Kidney epithelial cell (primary cell): ENCODE results near the gene BLTP3A. TPM values are rescaled to one million over a fixed set of nuclear protein-coding genes. Genes with fewer than 3 reads are reported as not detected.
"Not testable (repeated sequence)": the region's sequence is repeated elsewhere in the genome, so short reads cannot be mapped to it uniquely, and the experiment has no call there.

Experiments used
- DNase-seq: peaks from one replicate; pipeline ENCODE4 v3.0.0-alpha.2; 2010; ENCODE audit warnings: low read depth
- H3K27me3 ChIP-seq: 2 replicates; pipeline ENCODE4 v1.6.0; 2011; ENCODE audit warnings: low read length; ENCODE audit not compliant: control insufficient read depth, insufficient read depth
- H3K36me3 ChIP-seq: 2 replicates; pipeline ENCODE4 v1.5.1; 2011; ENCODE audit warnings: low read length; ENCODE audit not compliant: control insufficient read depth, insufficient read depth
- H3K4me3 ChIP-seq: 2 replicates; pipeline ENCODE4 v1.5.1; 2011; ENCODE audit warnings: low read depth, mild to moderate bottlenecking, control low read depth, low read length
- total RNA-seq: library from RNA; depleted of rRNA; stranded (reverse); fragments of >200 nt; gene quantifications from 2 replicates; pipeline ENCODE4 v1.2.3, GENCODE V29; 2015
- TF ChIP-seq, protein P1 (sequence below): IDR thresholded peaks from 2 replicates; pipeline ENCODE4 v1.5.1; 2011; ENCODE audit warnings: mild to moderate bottlenecking, moderate library complexity, low read length, control low read depth, inconsistent platforms; ENCODE audit not compliant: insufficient read depth, poor library complexity, severe bottlenecking

Gene BLTP3A
- total RNA-seq, 1 donor from 2014 or later = 17.0 TPM

DNA sequence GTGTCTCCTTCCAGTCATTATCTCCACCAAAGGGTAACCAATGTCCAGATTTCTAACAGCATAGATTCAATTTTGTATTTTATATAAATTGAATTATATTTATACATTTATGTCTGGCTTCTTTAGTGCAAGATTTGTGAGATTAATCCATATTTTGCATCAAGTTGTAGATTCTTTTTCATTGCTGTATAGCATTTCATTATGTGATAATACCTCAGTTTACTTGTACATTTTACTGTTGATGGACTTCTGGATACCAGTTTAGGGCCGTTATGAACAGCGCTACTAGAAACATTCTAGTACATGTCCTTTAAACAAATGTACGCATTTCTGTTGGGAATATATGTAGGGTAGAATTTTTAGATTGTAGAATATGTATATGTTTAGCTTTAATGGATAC is 6.2 kb downstream of the BLTP3A start:
- Histone ChIP-seq H3K27me3 (no peaks in the 10 kb centered on the region), H3K4me3 (no peak overlapping the region), H3K36me3 (no peaks in the 10 kb centered on the region)
- no peak for DNase-seq
- TF ChIP-seq, protein P1, sequence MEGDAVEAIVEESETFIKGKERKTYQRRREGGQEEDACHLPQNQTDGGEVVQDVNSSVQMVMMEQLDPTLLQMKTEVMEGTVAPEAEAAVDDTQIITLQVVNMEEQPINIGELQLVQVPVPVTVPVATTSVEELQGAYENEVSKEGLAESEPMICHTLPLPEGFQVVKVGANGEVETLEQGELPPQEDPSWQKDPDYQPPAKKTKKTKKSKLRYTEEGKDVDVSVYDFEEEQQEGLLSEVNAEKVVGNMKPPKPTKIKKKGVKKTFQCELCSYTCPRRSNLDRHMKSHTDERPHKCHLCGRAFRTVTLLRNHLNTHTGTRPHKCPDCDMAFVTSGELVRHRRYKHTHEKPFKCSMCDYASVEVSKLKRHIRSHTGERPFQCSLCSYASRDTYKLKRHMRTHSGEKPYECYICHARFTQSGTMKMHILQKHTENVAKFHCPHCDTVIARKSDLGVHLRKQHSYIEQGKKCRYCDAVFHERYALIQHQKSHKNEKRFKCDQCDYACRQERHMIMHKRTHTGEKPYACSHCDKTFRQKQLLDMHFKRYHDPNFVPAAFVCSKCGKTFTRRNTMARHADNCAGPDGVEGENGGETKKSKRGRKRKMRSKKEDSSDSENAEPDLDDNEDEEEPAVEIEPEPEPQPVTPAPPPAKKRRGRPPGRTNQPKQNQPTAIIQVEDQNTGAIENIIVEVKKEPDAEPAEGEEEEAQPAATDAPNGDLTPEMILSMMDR = no peak

DNA sequence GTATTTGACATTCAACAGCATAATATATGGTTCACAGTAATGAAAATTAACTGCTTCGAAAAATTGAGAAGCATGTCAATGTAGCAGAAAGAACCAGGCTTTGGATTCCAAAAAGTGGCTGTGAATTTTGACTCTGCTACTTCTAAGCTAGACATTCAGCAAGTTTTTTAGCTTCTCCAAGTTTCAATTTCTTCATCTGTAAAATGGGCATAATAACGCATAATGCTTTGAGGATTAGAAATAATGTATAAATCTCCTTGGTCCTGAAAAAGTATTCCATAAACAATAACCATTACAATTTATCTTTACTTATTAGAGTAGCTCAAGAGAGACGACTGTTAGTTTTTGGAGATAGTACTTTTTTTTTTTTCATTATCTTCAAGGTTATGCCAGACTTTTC is 7.7 kb downstream of the BLTP3A start:
- H3K36me3 ChIP-seq = no peaks in the 10 kb centered on the region
- TF ChIP-seq, protein P1 = no peak
- H3K27me3 ChIP-seq = no peaks in the 10 kb centered on the region
- H3K4me3 ChIP-seq = no peak overlapping the region
- no peak for DNase-seq

DNA sequence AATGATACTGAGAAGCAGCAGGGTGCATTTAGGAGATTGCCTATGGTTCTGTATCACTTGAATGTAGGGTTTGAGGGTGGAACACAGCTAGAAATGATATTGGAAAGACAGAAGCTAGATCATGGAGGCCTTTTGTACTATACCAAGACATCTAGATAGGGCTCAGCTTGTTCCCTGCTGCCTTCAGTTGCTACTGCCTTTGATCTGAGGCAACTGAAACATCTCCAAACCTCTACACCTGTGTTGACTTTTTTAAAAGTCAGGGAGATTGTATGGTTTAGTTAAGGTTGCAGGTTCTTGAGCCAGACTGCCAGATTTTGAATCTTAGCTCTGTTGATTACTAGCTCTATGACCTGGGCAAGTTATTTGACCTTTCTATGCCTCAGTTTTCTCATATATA is 12.7 kb downstream of the BLTP3A start:
- TF ChIP-seq, protein P1 = no peak
- no peak overlapping the region for H3K4me3 ChIP-seq
- no peaks in the 10 kb centered on the region for H3K27me3 ChIP-seq
- H3K36me3 ChIP-seq = no peaks in the 10 kb centered on the region
- no peak for DNase-seq

DNA sequence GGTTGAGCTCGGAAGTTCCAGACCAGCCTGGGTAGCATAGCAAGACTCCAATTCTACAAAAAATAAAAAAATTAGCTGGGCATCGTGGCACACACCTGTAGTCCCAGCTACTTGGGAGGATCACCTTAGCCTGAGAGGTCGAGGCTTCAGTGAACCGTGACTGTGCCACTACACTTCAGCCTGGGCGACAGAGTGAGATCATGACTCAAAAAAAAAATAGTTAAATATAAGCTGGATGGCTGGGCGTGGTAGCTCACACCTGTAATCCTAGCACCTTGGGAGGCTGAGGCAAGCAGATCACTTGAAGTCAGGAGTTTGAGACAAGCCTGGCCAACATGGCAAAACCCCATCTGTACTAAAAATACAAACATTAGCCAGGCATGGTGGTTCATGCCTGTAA is 13.2 kb downstream of the BLTP3A start:
- not testable (repeated sequence) for H3K27me3 ChIP-seq, H3K4me3 ChIP-seq, DNase-seq, H3K36me3 ChIP-seq

DNA sequence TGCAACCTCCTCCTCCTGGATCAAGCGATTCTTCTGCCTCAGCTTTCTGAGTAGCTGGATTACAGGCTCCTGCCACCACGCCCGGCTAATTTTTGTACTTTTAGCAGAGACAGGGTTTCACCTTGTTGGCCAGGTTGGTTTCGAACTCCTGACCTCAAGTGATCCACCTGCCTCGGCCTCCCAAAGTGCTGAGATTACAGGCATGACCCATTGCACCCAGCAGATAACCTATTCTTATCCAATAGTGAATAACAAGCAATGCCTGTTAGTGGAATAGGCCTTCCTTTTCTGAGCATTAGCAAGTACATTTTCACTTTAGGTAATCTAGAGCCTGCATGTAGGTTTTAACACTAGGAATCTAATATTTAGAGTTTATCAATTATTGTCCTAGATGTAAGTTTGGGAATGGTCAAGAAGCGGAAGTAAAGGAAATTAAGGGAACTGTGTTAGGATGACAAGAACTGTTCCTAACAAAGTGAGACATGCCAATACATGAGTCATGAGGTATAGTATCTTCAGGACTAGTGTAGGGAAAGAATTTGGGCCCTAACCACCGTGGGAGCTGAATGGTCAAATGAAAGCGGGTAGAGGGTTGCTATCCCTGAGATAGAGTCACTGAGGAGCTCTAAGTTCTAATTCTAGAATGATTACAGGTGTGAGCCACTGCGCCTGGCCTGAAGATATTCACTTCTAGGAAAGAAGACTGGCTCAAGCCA is 15.0 kb downstream of the BLTP3A start:
- no peak for DNase-seq

DNA sequence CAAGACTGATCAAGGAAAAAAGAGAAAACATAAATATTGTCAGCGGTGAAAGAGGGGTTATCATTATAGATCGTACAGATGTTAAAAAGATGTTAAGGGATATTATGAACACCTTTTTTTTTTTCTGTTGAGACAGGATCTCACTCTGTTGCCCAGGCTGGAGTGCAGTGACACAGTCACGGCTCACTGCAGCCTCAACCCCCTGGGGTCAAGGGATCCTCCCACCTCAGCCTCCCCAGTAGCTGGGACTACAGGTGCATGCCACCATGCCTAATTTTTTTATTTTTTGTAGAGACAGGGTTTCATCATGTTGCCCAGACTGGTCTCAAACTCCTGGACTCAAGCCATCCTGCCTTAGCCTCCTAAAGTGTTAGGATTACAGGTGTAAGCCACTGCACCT is 16.6 kb downstream of the BLTP3A start:
- H3K27me3 ChIP-seq, DNase-seq, H3K36me3 ChIP-seq, H3K4me3 ChIP-seq: not testable (repeated sequence)

More for the DNA sequence above, 15.0 kb downstream of the BLTP3A start:
- H3K36me3 ChIP-seq = no peaks in the 10 kb centered on the region
- no peaks in the 10 kb centered on the region for H3K27me3 ChIP-seq
- no peak overlapping the region for H3K4me3 ChIP-seq
- TF ChIP-seq, protein P1 = no peak

DNA sequence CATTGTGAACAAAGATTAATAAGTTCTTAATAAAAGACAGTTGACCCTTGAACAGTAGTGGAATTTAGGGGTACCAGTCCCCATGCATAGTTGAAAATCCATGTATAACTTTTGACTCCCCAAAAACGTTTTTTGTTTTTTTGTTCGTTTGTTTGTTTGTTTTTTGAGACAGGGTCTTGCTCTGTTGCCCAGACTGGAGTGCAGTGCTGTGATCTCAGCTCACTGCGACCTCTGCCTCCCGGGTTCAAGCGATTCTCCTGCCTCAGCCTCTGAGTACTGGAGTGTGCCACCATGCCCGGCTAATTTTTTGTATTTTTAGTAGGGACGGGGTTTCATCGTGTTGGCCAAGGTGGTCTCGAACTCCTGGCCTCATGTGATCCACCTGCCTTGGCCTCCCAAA is 17.5 kb downstream of the BLTP3A start:
- DNase-seq, H3K27me3 ChIP-seq, H3K36me3 ChIP-seq: not testable (repeated sequence)

More for the DNA sequence above, 17.5 kb downstream of the BLTP3A start:
- not testable (repeated sequence) for H3K4me3 ChIP-seq
